ENCODE measurements around the gene TMEM94. TPM values are rescaled to one million over a fixed set of nuclear protein-coding genes. Genes with fewer than 3 reads are reported as not detected.

The TMEM94 gene
- total RNA-seq, 1 donor from 2014 or later: 16.8 TPM

Other genes with a start within 250 kb of the TMEM94 start
- 10.9 and 16.0 TPM in 2 replicates for gene GGA3, start 195.0 kb upstream of the TMEM94 start, total RNA-seq
- 73.6 and 75.8 TPM in 2 replicates for gene MRPS7, start 194.8 kb upstream of the TMEM94 start, total RNA-seq
- 8.0 and 14.5 TPM in 2 replicates for gene MIF4GD, start 185.4 kb upstream of the TMEM94 start, total RNA-seq
- 13.1 and 21.4 TPM in 2 replicates for gene SLC25A19, start 167.2 kb upstream of the TMEM94 start, total RNA-seq
- gene GRB2, start 51.0 kb upstream of the TMEM94 start, total RNA-seq: 108 and 136 TPM in 2 replicates
- gene CASKIN2, start 58.9 kb downstream of the TMEM94 start, total RNA-seq: 6.6 and 9.2 TPM in 2 replicates
- 14.1 and 21.2 TPM in 2 replicates for gene TSEN54, start 59.9 kb downstream of the TMEM94 start, total RNA-seq
- 3.2 and 5.4 TPM in 2 replicates for gene LLGL2, start 69.1 kb downstream of the TMEM94 start, total RNA-seq
- gene MYO15B, start 131.2 kb downstream of the TMEM94 start, total RNA-seq: 1.6 and 10.5 TPM in 2 replicates
- 0.07 TPM in 1 of 2 replicates, not detected in the other for gene SMIM5, start 176.8 kb downstream of the TMEM94 start, total RNA-seq
- 12.0 and 20.2 TPM in 2 replicates for gene RECQL5, start 210.5 kb downstream of the TMEM94 start, total RNA-seq
- 66.7 and 95.2 TPM in 2 replicates for gene SAP30BP, start 210.7 kb downstream of the TMEM94 start, total RNA-seq

All from pulmonary artery endothelial cell (primary cell).